ENCODE results near the gene TTC34. TPM values are rescaled to one million over a fixed set of nuclear protein-coding genes. Genes with fewer than 3 reads are reported as not detected.

Gene TTC34
- total RNA-seq, 4 donors from 2014 or later: 0.17 to 0.56 TPM; not detected in 2

DNA sequence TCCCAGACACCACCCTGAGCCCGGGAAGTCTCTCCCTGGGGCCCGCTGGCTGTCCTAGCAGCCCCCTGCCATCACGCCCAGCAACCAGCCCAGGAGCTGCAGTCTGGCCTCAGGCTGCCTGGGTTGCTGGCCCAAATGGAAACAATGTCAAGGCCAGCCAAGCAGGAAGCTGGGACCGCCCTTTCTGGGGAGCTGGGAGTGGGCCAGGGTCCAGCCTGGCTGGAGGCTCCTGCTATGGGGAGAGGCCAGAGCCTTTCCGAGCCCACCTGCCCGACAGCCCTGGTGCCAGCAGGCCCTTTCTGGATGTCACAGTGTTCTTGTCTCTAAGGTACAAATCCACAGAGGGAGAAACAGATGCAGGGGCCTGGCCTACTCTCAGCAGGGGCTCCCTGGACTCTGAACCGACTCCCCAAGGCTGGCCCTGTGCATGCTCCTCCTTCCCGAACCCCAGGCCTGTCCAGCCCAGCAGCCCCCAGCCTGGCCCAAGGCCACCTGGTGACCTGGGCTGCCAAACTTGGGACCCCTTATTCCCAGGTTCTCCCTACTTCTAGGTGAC lies 167.5 kb downstream of the TTC34 start:
- no CpG with 5 or more reads among the region's 8 CpGs for WGBS
- no peak for DNase-seq (ENCODE audit: low spot score in 2 of 2)
- H3K27ac ChIP-seq: no peak overlapping the region
- no peaks in the 10 kb centered on the region for H3K36me3 ChIP-seq
- H3K4me3 ChIP-seq: no peak overlapping the region
- peaks cover 59% of the 10 kb centered on the region for H3K27me3 ChIP-seq
- H3K4me1 ChIP-seq: peaks cover 6% of the 10 kb centered on the region
- TF ChIP-seq POLR2A (IDR thresholded peaks at IDR 0.05): no peak
- TF ChIP-seq CTCF (IDR thresholded peaks at IDR 0.05): no peak
- TF ChIP-seq EP300 (IDR thresholded peaks at IDR 0.05): no peak
- no peak for TF ChIP-seq POLR2AphosphoS5 (IDR thresholded peaks at IDR 0.05)
- no peaks in the 10 kb centered on the region for H3K9me3 ChIP-seq

GRCh38 chr1:2633366-2633935 lies 168.0 kb downstream of the TTC34 start:
- H3K4me1 ChIP-seq: peaks cover 12% of the 10 kb centered on the region
- H3K9me3 ChIP-seq: no peaks in the 10 kb centered on the region
- no peak for DNase-seq (ENCODE audit: low spot score in 2 of 2)
- no peaks in the 10 kb centered on the region for H3K36me3 ChIP-seq
- no peak overlapping the region for H3K4me3 ChIP-seq
- peaks cover 63% of the 10 kb centered on the region for H3K27me3 ChIP-seq
- TF ChIP-seq CTCF (IDR thresholded peaks at IDR 0.05) (no peak), POLR2AphosphoS5 (IDR thresholded peaks at IDR 0.05) (no peak), EP300 (IDR thresholded peaks at IDR 0.05) (no peak), POLR2A (IDR thresholded peaks at IDR 0.05) (no peak)
- H3K27ac ChIP-seq: no peak overlapping the region
- WGBS: 74% methylated on average over 2 of the region's 12 CpGs

DNA sequence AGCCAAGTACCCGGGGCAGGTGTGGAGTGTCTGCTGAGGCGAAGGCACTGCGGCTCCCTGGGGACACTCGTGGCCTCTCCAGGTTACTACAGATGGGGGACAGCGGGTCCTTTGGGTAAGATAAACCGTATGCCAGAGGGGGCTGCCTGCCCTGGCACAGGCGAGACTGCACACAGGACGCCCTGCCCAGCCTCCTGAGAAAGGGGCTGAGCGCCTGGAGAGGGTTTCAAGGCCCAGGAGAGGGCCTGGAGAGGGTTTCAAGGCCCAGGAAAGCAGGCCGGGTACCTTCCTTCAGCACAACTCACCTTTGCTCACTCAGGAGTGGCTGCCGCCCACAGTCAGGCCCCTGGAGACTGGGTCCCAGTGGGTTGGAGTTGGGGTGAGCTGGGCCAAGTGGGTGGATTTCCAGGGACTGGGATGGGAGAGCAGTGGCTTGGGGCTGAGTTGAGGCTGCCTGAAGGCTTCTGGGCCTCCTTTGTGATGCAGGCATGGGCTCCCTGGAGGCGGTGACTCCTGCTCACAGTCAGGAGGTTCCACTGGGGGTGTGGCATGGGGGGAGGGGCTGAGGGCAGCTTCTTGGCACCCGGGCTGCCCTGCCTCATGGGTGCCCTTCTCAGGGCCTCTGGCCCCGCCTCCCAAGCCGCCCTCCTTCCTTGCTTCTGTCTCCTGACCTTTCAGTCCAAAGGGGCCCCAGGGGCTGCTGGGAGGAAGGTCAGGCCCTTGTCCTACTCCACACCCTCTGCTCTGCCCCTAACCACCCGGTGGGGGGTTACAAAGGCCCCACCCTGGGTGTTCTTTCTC lies 168.7 kb downstream of the TTC34 start, which contains the start of gene MMEL1:
Gene MMEL1 (minus strand): TSS at position 456 of the 801 bp plus-strand sequence. CDS start 3,532 bp downstream, outside the sequence.
- H3K27ac ChIP-seq: no peak within 1 kb of the TSS
- no peak for TF ChIP-seq EP300 (IDR thresholded peaks at IDR 0.05)
- TF ChIP-seq CTCF (IDR thresholded peaks at IDR 0.05): no peak
- TF ChIP-seq POLR2AphosphoS5 (IDR thresholded peaks at IDR 0.05): no peak
- TF ChIP-seq POLR2A (IDR thresholded peaks at IDR 0.05): no peak
- 66% methylated on average over 9 of the region's 16 CpGs for WGBS
- peaks cover 69% of the 10 kb centered on the region for H3K27me3 ChIP-seq
- peaks cover 19% of the 10 kb centered on the region for H3K4me1 ChIP-seq
- H3K36me3 ChIP-seq: no peaks in the 10 kb centered on the region
- no peak within 1 kb of the TSS for H3K4me3 ChIP-seq
- no peaks in the 10 kb centered on the region for H3K9me3 ChIP-seq
- DNase-seq (ENCODE audit: low spot score in 2 of 2): no peak

DNA sequence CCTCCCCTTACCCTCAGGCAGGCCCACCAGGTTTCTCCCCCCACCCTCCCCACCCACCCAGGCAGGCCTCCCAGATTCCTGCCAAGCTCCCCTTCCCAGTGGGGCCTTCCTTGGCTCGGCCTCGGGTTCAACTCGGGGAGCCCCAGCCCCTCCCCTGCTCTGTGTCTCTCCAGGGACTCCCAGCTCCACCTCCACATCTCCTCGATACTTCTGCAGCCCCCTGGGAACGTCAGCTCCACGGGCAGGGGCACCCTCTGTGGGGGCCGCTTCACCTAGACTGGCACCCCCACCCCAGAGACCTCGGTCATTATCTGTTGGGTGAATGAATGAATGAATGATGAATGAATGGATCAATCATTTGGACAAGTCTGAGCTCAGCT lies 169.5 kb downstream of the TTC34 start:
- H3K4me1 ChIP-seq: peaks cover 19% of the 10 kb centered on the region
- H3K4me3 ChIP-seq: no peak overlapping the region
- no peaks in the 10 kb centered on the region for H3K36me3 ChIP-seq
- DNase-seq (ENCODE audit: low spot score in 2 of 2): no peak
- no peak overlapping the region for H3K27ac ChIP-seq
- TF ChIP-seq POLR2AphosphoS5 (IDR thresholded peaks at IDR 0.05) (no peak), CTCF (IDR thresholded peaks at IDR 0.05) (no peak), EP300 (IDR thresholded peaks at IDR 0.05) (no peak), POLR2A (IDR thresholded peaks at IDR 0.05) (no peak)
- 52% methylated on average over 8 of the region's 8 CpGs for WGBS
- peaks cover 77% of the 10 kb centered on the region for H3K27me3 ChIP-seq
- no peaks in the 10 kb centered on the region for H3K9me3 ChIP-seq
